NT2/D1 (cell line): Measurements from ENCODE around the gene BMP2.

ENCODE experiments used
- SUZ12 ChIP-seq: IDR thresholded peaks from 2 replicates; pipeline ENCODE4 v1.6.1; 2011; ENCODE audit not compliant: insufficient read length, insufficient read depth; ENCODE audit errors: extremely low read depth
- YY1 ChIP-seq: IDR thresholded peaks from 2 replicates; pipeline ENCODE4 v1.6.1; 2011; ENCODE audit not compliant: insufficient read length, insufficient read depth
- ZNF274 ChIP-seq: IDR thresholded peaks from 2 replicates; pipeline ENCODE4 v1.6.1; 2011; ENCODE audit warnings: mild to moderate bottlenecking, low read depth, low read length

DNA sequence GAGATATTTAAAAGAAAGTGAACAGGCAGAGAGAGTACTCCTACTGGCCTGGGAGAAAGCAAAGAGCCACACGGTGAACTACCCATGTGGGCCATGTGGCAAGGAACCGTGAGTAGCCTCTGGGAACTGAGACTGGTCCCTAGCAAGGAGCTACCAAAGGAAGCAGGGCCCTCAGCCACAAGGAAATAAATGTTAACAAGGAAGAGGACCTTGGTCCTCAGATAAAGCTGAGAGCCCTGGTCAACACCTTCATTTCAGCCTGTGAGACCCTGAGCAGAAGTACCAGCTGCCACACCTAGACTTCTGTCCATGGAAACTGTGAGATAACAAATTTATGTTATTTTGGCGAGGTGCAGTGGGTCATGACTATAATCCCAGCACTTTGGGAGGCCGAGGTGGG, 25.3 kb downstream of the BMP2 start:
- no peak for TF ChIP-seq YY1
- no peak for TF ChIP-seq ZNF274
- TF ChIP-seq SUZ12: no peak
